HG02642 (cell line): ENCODE results near the gene RAD50.
A peak's percentile ranks its signal among the peaks of the same experiment; 100 is the strongest.
"Not testable (repeated sequence)": the region's sequence is repeated elsewhere in the genome, so short reads cannot be mapped to it uniquely, and the experiment has no call there.

Experiments used
- ATAC-seq: cut with Tn5 transposase; IDR thresholded peaks from one replicate; pipeline ENCODE4 v1.9.1; 2021; ENCODE audit warnings: mild to moderate bottlenecking; ENCODE audit not compliant: unreplicated experiment, poor library complexity

The RAD50 gene

GRCh38 chr5:132556763-132557477, at the start of gene RAD50:
Gene RAD50, plus strand, starts transcription at chr5:132556977. Its CDS starts 348 bp downstream, at chr5:132557325.
- ATAC-seq = peak; percentile 97

GRCh38 chr5:132510076-132510475, 46.7 kb upstream of the RAD50 start:
- no peak for ATAC-seq

GRCh38 chr5:132513618-132514336, 43.0 kb upstream of the RAD50 start:
- not testable (repeated sequence) for ATAC-seq

GRCh38 chr5:132522067-132522466, 34.7 kb upstream of the RAD50 start:
- ATAC-seq = not testable (repeated sequence)

GRCh38 chr5:132524877-132525276, 31.9 kb upstream of the RAD50 start:
- not testable (repeated sequence) for ATAC-seq

GRCh38 chr5:132525299-132525724, 31.5 kb upstream of the RAD50 start:
- peak; percentile 75 for ATAC-seq

GRCh38 chr5:132526290-132526973, 30.3 kb upstream of the RAD50 start:
- ATAC-seq = no peak

GRCh38 chr5:132526974-132527564, 29.7 kb upstream of the RAD50 start:
- ATAC-seq = no peak

- ATAC-seq = no peak
Observed at GRCh38 chr5:132528021-132528420, 28.8 kb upstream of the RAD50 start.

- no peak for ATAC-seq
Observed at GRCh38 chr5:132528866-132529634, 27.7 kb upstream of the RAD50 start.

- ATAC-seq = no peak
Observed at GRCh38 chr5:132530946-132531345, 25.8 kb upstream of the RAD50 start.

GRCh38 chr5:132539716-132540115, 17.1 kb upstream of the RAD50 start:
- ATAC-seq = no peak

GRCh38 chr5:132540149-132540548, 16.6 kb upstream of the RAD50 start:
- ATAC-seq = no peak

- ATAC-seq = no peak
Observed at GRCh38 chr5:132540764-132541163, 16.0 kb upstream of the RAD50 start.

GRCh38 chr5:132543472-132544201, 13.1 kb upstream of the RAD50 start, which contains the start of gene IL5:
Gene IL5, minus strand, starts transcription at chr5:132543522. Its CDS starts 44 bp downstream, at chr5:132543478.
- no peak for ATAC-seq

- no peak for ATAC-seq
Observed at GRCh38 chr5:132546108-132546507, 10.7 kb upstream of the RAD50 start.

GRCh38 chr5:132547269-132547668, 9.5 kb upstream of the RAD50 start:
- ATAC-seq = no peak

- not testable (repeated sequence) for ATAC-seq
Observed at GRCh38 chr5:132548834-132549233, 7.9 kb upstream of the RAD50 start.

- no peak for ATAC-seq
Observed at GRCh38 chr5:132549576-132549975, 7.2 kb upstream of the RAD50 start.
